CMK (cell line): ENCODE results near the gene AP4E1.
"Not testable (repeated sequence)": the region's sequence is repeated elsewhere in the genome, so short reads cannot be mapped to it uniquely, and the experiment has no call there.

Experiments
- DNase-seq: peaks from one replicate; pipeline ENCODE4 v3.0.0-alpha.2; 2010; ENCODE audit warnings: low read depth

Gene AP4E1

DNA sequence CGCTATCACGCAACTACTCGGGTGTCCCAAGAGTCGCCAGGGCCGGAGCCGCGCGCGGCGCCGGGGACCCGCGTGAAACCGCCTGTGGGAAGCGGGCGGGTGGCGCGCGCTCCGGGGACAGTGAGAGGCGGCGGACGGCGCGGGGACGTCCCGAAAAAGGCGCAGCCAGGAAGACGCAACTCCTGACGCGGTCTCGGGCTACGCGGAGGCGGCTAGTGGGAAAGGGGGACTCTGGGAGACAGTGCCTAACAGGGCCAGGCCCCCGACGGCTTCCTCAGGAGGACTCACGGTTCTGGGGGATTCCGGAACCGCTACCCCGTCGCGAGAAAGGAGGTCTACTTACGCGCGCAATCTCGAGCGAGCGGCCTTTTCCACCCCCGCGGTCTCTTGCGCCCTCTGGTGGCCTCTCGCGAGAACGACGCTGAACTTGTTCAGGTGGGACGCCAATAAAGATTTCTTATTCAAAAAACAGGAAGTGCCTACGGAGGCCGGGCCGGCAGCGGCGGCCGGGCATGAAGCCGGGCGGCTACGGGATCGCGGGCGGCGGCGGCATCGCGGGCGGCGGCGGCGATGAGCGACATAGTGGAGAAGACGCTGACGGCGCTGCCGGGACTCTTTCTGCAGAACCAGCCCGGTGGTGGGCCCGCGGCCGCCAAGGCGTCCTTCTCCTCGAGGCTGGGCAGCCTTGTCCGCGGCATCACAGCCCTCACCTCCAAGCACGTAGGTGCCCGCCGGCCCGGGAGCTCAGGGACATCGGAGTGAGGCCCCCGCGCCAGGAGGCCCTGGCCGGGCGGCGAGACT is at the start of gene AP4E1:
AP4E1 (plus strand) TSS at position 475 of the 801 bp plus-strand sequence; CDS start at position 571, 96 bp downstream.
- DNase-seq, result peak; percentile 71

DNA sequence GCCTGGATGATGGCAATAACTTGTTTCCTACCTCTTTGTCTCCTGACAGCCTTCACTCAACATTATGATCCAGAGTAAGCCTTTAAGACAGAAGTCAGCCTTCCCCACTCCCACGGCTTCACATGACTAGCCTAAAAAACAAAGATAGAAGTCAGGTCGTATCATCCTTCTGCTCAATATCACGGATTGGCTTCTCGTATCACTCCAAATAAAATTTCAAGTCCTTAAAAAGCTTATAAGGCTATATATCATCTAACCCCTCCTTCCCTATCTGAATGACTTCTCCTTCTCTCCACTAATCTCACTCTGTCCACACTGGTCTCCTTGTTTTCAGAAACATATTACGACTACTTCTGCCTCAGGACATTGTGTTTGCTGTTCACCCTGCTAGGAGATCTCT is 47.7 kb upstream of the AP4E1 start:
- DNase-seq, result no peak

DNA sequence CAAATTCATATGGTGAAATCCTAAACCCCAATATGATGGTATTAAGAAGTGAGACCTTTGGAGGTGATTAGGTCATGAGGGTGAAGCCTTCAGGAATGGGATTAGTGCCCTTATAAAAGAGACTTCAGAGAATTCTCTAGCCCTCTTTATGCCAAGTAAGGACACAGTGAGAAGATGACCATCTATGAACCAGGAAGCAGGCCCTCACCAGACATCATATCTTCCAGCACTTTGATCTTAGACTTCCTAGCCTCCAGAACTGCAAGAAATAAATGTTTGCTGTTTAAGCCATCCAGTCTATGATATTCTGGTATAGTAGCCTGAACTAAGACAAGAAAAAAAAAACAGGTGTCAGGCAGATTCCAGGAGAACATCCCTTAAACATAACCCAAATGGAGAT is 45.9 kb upstream of the AP4E1 start:
- DNase-seq, result no peak

DNA sequence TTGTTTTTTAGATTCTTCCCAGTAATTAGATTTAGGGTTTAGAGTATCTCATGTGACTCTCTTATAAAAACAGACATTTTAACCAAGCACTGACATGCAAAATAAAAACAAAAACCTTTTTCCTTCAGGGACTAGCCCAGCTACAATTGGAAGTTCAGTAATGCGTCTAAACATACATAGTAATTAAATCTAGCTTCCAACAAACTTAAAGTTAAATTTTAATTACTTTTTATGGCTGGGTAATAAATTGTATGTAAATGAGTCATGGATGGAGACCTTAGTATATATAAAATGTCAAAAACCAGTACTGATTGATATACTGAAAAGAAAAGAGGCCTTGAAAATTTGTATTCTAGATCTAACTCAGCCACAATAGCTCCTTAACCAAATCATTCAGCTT is 43.6 kb upstream of the AP4E1 start:
- DNase-seq, result no peak

DNA sequence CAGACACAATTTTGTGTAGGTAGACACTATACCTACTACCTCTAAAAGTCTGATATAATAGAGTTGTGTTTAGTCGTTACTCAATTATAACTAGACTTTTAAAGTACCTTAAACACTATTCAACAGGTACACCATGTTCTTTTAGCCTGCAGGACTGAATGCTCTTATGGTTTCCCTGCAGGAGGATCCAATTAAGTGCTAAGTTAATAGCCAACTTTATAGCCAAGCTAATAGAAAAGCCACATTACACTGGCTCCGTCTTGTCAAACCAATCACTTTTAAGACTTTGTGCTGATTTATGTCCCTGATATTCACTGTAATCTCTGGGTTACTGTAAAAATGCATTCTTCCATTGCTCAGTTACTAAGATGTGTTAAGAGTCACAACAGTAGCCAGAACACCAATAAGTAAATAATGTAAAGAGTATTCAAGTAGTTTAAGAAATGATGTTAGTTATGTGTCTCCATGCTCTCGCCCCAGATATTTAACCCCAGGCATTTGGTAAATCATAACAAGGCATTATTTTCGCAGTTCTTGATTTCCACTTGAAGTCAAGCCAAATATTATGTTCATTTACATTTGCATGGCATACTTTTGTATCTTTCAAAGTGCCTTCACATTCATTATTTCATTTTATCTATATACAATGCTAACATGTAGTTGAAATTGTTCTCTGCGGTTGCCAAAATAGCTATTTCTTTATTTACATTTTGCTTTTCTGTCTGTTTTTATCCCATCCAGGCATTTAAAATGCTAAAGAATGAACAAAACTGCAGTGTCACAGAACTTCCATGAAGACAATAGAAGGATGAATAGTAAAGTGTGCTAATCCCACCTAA is 42.7 kb upstream of the AP4E1 start:
- no peak for DNase-seq

DNA sequence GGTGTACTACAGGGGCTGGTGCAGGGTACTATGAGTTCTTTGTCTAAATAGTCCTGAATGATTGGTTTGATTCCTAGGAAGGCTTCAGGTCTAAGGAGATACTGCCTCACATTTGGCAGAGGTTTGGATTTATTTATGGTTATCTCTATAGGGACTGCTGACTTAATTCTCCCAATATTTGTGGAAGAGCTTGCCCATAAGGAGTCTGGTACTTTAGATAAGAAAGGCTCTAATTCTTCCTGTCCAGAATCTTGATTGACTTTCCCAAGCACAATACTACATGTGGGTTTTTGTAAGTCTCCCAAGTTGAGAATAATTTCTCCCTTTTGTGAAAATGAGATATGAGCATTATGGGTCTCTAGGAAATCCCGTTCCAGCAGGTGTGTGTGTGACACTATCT is 36.7 kb upstream of the AP4E1 start:
- no peak for DNase-seq

DNA sequence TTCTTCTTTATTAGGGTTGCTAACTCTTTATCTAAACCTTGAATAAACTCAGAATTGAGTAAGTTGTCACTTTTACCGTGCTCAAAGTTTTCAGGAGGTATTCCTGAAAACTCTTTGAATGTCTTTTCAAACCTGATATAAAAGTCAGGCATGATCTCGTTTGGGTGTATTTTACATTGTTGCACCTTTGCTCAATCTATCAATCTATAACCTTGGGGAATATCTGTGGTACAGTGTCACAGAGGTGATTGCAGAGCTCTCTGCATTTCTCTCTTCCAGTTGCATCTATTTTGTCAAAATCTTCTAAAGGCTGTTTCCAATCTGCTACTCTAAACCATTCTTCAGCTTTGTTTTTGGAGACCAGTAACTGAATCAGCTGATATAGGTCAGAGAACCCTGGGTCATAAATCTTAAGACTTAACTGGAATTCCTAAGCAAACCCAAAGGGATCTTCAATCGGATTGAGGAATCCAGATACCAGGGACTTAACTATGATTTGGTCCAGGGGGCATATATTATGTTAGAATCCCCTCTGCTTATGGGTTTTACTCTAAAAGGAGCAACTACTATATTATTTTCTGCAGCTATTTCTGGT is 35.6 kb upstream of the AP4E1 start:
- no peak for DNase-seq

DNA sequence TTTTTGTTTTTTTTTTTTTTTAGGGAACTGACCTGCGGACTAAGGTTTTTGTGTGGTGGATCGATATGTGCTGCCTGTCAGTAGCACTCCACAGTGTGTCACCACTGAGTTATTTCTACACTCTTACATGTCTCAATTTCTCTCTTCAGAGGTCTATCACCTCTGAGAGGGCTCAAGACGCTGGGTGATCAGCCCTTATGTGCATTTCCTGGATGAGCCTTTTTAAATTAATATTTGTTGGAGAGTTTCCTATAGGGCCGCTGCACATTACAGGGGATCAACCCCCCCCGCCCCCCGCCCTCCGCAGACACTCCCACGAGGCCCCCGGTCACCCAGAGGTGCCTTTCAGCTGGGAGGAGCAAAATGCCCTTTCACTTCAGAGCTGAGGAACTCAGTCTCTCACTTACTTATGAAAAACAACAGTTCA is 34.5 kb upstream of the AP4E1 start:
- no peak for DNase-seq

DNA sequence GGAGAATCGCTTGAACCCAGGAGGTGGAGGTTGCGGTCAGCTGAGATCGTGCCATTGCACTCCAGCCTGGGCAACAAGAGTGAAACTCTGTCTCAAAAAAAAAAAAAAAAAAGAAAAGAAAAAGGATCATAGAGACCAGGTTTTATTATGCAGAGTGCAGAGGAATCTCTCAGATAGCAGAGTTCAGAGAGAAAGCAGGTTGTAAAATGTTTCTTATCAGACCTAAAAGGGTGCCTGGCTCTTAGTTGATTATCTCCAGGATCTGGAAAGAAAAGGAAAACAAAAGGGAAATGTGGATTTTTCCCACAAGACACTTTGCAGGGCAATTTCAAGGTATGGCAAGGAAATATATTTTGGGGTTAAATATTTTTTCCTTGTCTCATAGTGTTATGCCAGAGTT is 33.2 kb upstream of the AP4E1 start:
- DNase-seq, result not testable (repeated sequence)

DNA sequence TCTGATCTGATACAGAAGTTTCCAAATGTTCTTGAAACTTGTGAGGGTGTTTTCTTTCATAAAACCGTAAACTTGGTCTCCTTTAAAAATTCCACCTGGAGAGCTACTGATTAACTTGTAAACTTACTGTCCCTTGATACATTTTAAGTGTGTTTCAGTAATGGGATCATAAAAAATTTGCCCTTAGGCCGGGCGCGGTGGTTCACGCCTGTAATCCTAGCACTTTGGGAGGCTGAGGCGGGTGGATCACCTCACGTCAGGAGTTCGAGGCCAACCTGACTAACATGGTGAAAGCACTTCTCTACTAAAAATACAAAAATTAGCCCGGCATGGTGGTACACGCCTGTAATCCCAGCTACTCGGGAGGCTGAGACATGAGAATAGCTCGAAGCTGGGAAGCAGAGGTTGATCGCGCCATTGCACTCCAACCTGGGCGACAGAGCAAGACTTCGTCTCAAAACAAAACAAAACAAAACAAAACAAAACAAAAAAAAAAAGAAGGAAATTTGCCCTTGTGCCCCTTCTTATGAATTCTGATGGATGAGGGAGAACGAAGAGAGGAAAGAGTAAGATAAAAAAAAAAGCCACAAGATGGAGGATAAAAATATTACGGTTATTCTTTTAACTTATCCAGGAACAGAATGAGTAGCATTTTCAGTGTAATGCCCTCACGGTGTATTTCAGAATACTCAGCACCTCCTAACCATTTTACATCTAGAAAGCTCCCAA is 32.1 kb upstream of the AP4E1 start:
- no peak for DNase-seq

DNA sequence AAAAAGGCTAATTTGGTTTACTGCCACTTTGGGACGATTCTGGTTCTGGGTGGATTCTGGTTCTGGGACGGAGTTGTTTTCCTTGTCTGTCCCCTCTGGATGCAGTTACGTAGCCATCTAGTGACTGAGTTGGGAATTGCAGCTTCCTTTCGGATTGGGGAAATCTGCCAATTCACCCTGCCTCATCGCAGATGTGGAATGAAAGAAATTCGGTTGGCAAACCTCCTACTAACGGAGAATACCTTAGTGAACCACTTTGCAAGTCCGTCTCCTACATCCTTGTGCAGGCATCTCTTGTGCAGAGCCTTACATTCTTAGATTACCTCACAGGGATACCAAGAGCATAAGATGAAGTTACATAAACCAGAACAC is 31.5 kb upstream of the AP4E1 start:
- peak; percentile 25 for DNase-seq

DNA sequence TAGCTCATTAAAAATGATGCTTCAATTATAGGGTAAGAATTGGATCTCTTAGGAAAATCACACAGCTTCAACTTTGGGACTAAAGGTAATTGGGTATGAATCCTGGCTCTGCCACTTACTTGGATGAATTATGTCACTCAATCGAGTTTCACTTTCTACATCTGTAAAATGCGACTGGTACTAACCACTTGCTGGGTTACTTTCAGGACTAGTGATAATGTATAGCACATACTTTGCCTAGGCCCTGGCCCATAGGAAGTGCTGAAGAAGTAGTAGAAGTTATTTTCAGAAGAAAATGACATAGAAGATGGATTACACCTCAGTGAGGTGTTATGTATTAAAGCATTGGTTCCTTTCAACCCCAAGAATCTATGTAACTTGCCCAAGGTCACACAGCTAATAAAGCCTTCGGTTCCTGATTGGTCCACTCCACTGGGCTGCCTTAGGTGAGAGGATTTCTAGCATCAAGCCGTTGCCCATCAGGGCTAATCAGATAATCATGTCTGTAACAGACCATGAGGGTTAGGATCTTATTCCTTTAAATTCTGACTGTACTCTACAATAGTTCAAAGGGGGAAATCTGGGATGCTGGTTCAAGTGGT is 29.4 kb upstream of the AP4E1 start:
- DNase-seq, result no peak

DNA sequence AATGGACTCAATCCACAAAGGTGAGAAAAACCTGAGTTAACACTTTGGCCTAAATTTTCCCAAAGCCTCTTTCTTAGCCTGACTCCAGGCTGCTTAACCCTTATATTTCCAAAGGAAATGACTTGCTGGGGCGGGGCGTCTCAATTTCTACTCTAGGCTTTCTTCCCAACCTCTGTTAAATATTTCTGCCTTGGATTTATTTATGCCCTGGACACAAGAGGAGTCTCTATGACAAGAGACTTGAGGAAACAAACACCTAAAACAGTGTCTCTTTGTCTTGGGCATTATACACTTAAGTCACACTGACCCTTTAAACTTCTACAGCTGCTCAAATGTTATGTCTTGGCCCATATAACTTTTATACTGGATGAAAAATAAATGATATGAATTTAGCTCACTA is 28.3 kb upstream of the AP4E1 start:
- DNase-seq, result no peak

DNA sequence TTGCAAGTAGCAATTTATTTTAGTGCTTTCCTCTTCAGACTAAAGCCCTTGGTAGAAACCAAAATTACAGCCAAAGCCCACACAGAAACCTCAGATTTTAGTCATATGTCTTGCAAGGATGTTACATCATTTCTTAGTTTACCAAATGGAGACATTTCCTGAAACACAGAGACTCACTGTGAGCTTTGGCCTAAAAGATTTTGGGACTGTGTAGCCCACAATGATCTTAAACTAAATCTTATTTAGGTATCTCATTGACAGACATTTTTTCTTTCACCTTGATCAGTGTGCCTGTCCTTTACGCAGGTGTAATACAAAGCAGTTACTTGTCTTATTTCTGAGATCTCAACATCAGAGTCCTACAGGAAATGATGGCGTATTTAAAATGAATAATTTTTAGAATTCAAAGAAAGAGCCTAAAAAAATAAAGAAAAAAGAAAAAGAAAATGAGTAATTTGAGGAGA is 27.8 kb upstream of the AP4E1 start:
- DNase-seq, result no peak

DNA sequence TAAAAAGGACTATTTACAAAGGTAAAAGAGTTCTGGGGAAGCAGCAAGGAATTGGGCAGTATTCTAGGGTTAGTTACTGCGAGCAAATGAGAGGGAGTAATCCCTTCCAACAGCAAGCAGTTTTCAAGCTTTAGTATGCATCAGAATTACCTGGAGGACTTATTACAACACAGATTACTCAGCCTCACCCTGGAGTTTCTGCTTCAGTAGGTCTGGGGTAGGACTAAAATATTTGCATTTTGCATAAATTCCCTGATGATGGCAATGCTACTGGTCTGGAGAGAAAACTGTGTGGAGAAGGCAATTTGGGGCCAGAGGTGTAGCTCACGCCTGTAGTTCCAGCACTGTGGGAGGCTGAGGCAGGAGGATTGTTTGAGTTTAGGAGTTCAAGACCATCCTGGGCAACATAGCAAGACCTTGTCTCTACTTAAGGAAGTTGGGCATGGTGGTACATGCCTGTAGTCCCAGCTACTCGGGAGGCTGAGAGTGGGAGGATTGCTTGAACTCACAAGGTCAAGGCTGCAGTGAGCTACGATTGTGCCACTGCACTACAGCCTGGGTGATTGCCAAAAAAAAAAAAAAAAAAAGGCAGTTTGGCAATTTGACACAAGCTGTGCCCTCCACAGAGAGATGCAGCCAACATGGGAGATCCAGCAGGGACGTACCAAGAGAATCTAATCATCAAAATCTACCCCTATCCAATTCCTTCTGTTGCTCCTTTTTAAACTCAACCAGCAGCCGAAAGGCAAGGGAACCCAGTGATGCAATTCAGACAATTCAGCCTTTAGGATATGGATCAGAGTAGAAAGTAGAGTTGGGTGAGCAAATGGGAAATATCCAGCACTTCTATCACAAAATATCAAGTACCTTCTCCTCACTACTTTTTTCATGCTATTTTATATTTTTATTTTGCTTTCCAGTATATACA is 27.1 kb upstream of the AP4E1 start:
- no peak for DNase-seq

DNA sequence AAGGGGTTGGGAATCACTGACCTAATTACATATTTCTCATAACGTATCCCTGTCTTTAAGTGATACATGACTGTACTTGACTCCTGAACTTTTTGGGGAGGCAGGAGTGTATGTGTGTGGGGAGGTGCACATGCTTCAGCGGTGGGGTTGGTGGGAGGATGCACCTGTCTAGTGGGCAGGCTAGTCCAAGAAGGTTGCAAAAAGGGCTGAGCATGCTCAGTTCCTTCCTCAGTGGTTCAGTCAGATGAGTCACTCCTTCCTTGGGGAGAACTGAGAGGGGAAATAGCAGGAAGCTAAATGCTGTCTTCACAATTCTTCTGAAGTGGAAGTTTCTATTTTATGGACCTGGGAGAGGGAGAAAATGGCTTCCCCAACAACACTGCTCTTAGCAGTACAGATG is 24.6 kb upstream of the AP4E1 start:
- no peak for DNase-seq

DNA sequence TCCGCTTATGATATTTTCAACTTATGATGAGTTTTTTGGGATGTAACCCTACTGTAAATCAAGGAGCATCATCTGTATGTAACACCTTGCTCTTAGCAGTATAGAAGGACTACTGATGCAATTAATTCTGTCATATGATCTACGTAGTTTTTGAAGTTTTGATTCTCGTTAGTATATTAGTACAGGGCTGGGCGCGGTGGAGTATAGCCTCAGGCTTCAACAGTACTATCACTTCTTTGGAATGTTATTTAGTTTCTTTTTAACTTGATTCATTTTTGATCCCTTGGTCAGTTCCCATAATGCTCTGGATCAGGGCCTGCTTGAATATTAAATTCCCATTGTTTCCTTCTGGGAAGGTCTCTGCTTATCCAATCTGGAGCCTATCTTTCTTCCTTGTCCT is 23.9 kb upstream of the AP4E1 start:
- DNase-seq, result no peak

DNA sequence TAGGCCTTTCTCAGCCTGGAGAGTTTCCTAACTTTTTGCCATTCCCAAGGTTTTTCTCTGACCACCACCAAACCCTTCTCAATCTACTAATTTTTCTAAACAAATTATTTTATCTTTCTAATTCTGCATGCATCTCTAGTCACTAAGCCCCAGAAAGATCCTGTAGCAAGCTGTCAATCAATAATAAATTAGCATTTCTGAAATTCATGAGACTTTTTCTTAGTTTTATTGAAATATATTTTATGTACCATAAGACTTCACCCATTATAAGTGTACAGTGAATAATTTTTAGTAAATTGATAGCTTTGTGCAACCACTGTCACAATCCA is 22.4 kb upstream of the AP4E1 start:
- DNase-seq, result no peak

DNA sequence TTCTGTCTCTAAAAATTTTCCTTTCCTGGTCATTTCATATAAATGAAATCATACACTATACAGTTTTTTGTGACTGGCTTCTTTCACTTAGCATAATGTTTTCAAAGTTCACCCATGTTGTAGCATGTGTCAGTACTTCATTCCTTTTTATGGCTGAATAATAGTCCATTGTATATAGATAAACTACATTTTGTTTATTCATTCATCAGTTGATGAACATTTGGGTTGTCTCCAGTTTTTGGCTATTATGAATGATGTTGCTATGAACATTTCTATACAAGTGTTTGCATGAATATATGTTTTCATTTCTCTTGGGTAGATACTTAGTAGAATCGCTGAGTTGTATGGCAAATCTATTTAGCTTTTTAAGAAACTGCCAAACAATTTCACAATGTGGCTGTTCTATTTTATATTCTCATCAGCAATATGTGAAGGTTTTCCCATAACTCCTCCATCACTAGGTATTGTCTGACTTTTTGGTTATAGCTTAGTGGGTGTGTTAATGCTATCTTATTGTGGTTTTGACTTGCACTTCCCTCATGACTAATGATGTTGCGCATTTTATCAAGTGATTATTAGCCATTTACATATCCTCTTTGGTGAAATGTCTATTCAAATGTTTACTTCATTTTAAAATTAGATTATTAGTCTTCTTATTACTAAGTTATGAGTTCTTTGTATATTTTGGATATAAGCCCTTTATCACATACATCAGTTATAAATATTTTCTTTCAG is 21.7 kb upstream of the AP4E1 start:
- DNase-seq, result no peak

DNA sequence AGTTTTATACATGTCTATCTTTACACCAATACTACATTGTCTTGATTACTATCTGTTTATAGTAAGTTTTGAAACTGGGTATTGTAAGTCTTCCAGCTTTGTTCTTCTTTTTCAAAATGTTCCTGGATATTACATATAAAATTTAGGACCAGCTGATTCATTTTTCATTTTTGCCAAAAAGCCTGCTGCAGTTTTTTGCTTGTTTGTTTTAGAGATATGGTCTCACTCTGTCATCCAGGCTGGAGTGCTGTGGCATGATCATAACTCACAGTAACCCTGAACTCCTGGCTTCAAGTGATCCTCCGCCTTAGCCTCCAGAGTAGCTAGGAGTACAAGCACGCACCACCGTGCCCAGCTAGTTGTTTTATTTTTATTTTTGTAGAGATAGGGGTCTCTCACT is 20.4 kb upstream of the AP4E1 start:
- DNase-seq, result no peak
